Stimulated activated CD8-positive, alpha-beta memory T cell treated with anti-CD3 and anti-CD28 coated beads, Interleukin-2, amount 100 ng/mL, for 48 hours (primary cell): ENCODE data around the gene SNTG2.

Source experiments
- DNase-seq, 2 donors: peaks; one replicate each; pipeline ENCODE4 v3.0.0-alpha.2; 2020; ENCODE audit warnings: low read depth in 2 of 2

SNTG2 gene

DNA sequence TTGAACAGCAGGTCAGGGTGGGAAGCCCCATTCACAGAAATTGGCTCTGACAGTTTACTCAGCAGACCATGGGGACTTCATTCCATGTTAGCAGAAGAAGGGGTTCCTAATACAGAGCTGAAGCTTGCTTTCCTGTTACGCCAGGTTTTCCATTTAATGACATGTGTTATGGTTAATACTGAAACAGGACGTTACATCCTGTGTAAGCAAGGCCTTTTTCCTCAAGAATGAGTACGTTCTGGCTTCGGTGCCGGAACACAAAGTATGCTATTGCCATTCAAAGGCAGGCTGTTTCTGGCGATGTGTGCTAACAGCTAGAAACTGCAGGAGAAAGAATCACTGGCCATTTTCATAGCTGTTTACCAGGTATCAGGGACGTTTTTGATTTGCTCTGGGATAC lies 190.4 kb downstream of the SNTG2 start:
- DNase-seq, result no peak

- no peak for DNase-seq
These were observed 192.5 kb downstream of the SNTG2 start for GRCh38 chr2:1143129-1143528.

- DNase-seq, result no peak
These were observed 197.4 kb downstream of the SNTG2 start for GRCh38 chr2:1147873-1148612.

DNA sequence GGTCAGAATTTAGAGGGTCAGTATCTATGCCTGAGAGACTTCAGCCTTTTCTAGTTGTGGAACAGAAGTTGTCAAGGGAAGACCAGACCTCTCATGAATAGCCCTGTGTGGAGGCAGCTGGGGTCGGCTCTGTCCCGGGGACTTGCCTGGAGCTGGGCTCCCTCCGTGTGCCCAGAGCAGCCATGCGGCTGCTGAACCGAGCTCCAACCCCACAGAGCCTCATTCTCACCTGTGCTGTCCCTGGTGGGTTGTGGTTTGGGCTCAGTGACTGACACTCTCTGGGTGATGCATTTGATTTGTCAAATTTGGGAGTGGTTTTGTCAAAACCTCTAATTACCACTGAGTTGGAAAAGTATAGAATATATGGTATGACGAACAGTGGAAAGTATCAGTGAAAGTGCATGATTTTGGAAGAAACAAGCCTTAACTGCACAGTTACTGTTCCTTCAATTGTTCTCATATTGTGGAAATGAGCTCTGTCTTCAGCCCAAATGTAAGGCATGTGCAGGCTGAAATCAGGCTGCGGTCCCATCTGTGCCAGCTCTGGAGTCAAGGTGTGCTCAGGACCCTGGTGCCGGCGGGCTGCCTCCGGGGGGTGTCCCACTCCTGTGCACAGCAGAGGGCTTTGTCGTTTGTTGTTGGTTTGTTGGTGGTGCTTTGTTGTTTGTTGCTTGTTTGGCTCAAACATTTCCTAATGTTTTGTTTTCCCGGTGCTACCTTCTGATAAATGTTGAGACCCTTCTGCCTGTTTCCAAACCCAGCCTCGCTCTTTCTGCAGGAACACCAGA lies 200.3 kb downstream of the SNTG2 start:
- DNase-seq, result no peak

DNA sequence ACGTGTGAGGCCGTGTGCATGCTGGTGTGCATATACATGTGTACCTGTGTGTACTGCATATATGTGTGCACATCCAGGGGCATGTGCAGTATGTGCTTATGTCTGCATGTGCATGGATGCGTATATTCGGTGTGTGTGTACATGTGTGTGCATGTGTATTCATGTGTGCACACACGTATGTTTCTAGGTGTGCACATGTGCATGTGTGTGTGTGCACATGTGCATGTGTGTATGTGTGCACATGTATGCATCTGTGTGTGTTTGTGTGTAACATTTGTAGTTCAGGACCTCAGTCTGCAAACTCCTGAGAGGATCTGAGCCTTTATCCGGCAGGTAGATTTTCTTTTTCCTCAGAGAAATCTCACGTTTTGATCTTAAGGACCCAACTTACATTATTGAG lies 201.7 kb downstream of the SNTG2 start:
- no peak for DNase-seq

- DNase-seq, result no peak
These were observed 203.3 kb downstream of the SNTG2 start for GRCh38 chr2:1153920-1154319.

- no peak for DNase-seq
These were observed 204.3 kb downstream of the SNTG2 start for GRCh38 chr2:1154710-1155594.

- DNase-seq, result no peak
These were observed 205.4 kb downstream of the SNTG2 start for GRCh38 chr2:1156059-1156458.

DNA sequence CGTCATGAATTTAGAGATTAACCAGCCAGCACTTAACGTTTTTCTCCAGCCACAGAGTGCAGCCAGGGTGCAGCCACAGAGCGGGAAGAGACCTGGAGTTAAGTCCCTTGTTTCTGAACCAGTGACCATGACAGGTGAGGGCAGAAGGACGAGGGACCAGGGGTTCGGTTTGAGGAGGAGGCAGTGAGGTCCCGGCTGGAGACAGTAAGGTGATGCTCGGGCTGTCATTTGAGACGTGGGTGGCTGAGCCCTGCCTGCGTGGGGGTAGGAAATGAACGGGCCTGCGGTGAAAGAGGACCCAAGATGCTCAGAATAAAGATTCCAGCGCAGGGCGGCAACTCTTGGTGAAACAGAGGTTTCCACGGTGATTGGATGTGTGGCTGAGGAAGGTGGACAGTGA lies 205.9 kb downstream of the SNTG2 start:
- DNase-seq, result no peak

GRCh38 chr2:1157107-1157506 lies 206.5 kb downstream of the SNTG2 start:
- DNase-seq, result no peak

GRCh38 chr2:1159013-1159412 lies 208.4 kb downstream of the SNTG2 start:
- no peak for DNase-seq

GRCh38 chr2:1162246-1162645 lies 211.6 kb downstream of the SNTG2 start:
- DNase-seq, result no peak

- DNase-seq, result peak; percentile 2 to 13
These were observed 212.3 kb downstream of the SNTG2 start for GRCh38 chr2:1162768-1163584.

- no peak for DNase-seq
These were observed 216.3 kb downstream of the SNTG2 start for GRCh38 chr2:1166976-1167375.

DNA sequence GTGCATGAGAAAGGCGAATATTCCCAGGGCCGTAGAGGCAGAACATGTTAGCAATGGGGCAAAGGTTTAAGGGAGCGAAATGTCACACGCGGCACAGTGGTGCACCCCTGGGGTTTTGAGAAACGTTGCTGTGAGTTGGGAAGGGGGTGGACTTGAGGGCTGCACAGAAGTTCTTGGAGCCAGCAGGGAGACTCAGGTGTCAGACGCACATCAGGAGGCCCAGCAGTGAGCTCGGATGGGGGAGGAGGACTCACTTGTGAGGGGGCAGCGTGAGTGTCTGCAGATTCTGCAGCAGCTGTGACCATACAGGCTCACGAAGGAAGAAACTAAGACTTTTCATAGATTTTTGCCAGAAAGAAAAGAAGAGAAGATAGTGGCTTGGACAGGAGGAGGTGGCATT lies 218.2 kb downstream of the SNTG2 start:
- DNase-seq, result no peak

DNA sequence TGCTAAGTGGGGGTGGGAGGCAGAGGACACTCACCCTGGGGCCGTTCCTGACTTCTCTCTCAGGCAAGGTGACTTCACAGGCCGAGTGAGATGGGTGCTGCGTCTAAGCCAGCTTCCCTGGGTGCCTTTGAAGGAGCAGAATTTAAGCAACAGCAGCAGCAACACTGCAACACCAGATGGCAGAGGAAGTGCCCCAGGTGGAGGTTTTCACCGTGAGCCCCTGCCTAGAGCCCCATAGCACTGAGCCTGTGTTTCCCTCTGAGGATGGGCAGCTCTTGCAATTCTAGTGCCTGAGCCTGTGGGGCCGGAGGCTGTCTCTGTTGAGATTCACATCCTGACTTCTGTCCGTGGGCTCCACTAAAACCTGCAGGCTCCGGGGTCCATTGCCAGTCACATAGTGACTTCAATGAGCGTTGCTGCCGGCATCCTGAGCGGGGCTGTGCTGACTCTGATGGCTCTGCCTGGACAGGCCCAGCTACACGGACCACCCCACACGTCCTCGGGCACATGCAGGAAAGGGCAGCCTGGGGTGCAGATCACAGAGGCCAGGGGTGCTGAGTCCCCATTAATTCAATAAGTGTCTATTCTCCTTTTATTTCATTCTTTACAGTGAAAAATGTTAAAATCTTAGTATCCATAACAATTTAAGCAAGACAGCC lies 218.8 kb downstream of the SNTG2 start:
- no peak for DNase-seq

- DNase-seq, result no peak
These were observed 219.6 kb downstream of the SNTG2 start for GRCh38 chr2:1170241-1170640.

GRCh38 chr2:1170711-1171110 lies 220.1 kb downstream of the SNTG2 start:
- no peak for DNase-seq

- DNase-seq, result no peak
These were observed 222.9 kb downstream of the SNTG2 start for GRCh38 chr2:1173528-1173927.

DNA sequence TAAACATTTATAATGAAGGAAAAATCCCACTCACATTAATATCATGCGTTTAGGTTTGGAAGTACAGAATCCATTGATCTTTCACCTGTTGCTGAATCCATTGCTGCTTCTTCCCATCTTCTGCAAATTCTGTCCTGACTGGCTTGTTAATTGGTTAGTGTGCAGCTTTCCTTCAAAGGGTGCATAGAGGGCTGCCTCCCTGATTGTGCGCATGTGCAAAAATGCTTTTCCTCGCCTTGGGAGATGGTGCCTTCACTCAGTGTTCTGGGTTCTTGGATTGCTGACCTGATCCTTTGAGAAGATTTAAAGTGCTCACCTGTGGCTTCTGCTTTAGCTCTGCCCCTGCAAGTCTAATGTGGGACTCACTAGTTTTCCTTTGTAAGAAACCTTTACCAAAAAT lies 231.2 kb downstream of the SNTG2 start:
- DNase-seq, result no peak

DNA sequence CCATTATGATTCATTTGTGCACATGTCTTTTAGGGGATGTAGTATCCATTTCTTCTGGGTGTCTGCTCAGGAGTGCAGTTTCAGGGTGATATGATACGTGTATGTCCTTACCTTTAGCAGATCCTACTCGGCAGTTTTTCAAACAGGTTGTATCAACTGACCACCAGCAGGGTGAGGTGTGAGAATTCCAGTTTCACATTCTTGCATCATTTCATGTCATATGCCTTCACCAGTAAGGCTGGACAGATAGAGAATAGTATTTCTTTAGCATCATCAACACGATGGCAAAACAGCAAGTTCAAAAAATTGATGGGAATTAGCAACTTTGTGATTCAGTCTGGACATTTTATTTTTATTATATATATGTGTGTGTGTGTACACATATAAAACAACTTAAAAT lies 232.7 kb downstream of the SNTG2 start:
- DNase-seq, result no peak
